Measurements from ENCODE around the gene GPR31. TPM values are rescaled to one million over a fixed set of nuclear protein-coding genes. Genes with fewer than 3 reads are reported as not detected.

The GPR31 gene
- total RNA-seq, 2 donors from 2014 or later = not detected

- Histone ChIP-seq H3K4me1 (ENCODE audit: control insufficient read depth, insufficient read depth, low read length) (no peaks in the 10 kb centered on the region), H3K27me3 (ENCODE audit: control insufficient read depth, insufficient read depth, low read length, poor library complexity, severe bottlenecking) (peaks cover 16% of the 10 kb centered on the region), H3K4me3 (ENCODE audit: low read length) (no peak overlapping the region), H3K9ac (ENCODE audit: extremely low read depth, low read length, poor library complexity, severe bottlenecking) (no peak overlapping the region), H3K27ac (ENCODE audit: low read depth, low read length) (no peak overlapping the region), H3K36me3 (ENCODE audit: control insufficient read depth, insufficient read depth, low read length) (no peaks in the 10 kb centered on the region), H3K9me3 (ENCODE audit: control insufficient read depth, low read length) (no peaks in the 10 kb centered on the region)
- peaks cover 2% of the 10 kb centered on the region for H3K4me1 Mint-ChIP-seq
- no peak for DNase-seq
- no peak for TF ChIP-seq CTCF (conservative IDR thresholded peaks at IDR 0.05)
- no peak overlapping the region for H3K27ac Mint-ChIP-seq
- 91 to 92% methylated on average over 6 of the region's 6 CpGs for WGBS, 2 experiments (ENCODE audit: insufficient coverage in 1 of 2, insufficient read length in 1 of 2)
- H3K36me3 Mint-ChIP-seq (ENCODE audit: low read depth) = no peaks in the 10 kb centered on the region
- peaks cover 5% of the 10 kb centered on the region for H3K27me3 Mint-ChIP-seq (ENCODE audit: insufficient read depth)
- no peak overlapping the region for H3K4me3 Mint-ChIP-seq
- H3K9me3 Mint-ChIP-seq = no peaks in the 10 kb centered on the region
These were observed 48.1 kb downstream of the GPR31 start for GRCh38 chr6:167109651-167110050.

GRCh38 chr6:167108278-167108677 lies 49.5 kb downstream of the GPR31 start:
- Mint-ChIP-seq H3K9me3 (no peaks in the 10 kb centered on the region), H3K4me1 (peaks cover 2% of the 10 kb centered on the region), H3K27ac (no peak overlapping the region), H3K36me3 (ENCODE audit: low read depth) (no peaks in the 10 kb centered on the region), H3K27me3 (ENCODE audit: insufficient read depth) (peaks cover 3% of the 10 kb centered on the region), H3K4me3 (no peak overlapping the region)
- Histone ChIP-seq H3K4me3 (ENCODE audit: low read length) (no peak overlapping the region), H3K27ac (ENCODE audit: low read depth, low read length) (no peak overlapping the region), H3K27me3 (ENCODE audit: control insufficient read depth, insufficient read depth, low read length, poor library complexity, severe bottlenecking) (peaks cover 5% of the 10 kb centered on the region), H3K4me1 (ENCODE audit: control insufficient read depth, insufficient read depth, low read length) (no peaks in the 10 kb centered on the region), H3K9ac (ENCODE audit: extremely low read depth, low read length, poor library complexity, severe bottlenecking) (no peak overlapping the region), H3K9me3 (ENCODE audit: control insufficient read depth, low read length) (no peaks in the 10 kb centered on the region), H3K36me3 (ENCODE audit: control insufficient read depth, insufficient read depth, low read length) (no peaks in the 10 kb centered on the region)
- WGBS, 2 experiments (ENCODE audit: insufficient coverage in 1 of 2, insufficient read length in 1 of 2) = 91 to 96% methylated on average over 4 to 5 of the region's 5 CpGs
- DNase-seq = no peak
- no peak for TF ChIP-seq CTCF (conservative IDR thresholded peaks at IDR 0.05)

DNA sequence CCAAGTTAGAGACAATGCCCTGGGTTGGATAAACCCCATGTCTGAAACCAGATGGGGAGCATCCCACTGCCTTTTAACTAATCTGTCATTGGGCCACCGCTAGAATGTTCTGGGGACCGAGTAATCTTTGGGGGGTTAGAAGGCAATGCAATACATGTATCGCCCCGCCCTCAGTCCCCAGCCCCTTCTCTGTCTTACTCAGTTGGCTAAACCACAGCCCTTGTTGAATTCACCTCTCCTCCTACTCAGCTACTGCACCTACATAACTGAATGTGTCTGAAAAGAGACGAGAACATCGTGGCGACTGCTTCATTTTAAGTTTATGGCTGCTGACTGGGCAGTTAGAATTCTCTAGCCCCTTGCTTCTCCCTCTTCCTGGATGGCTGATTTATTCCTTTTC lies 50.0 kb downstream of the GPR31 start:
- no peak for TF ChIP-seq CTCF (conservative IDR thresholded peaks at IDR 0.05)
- no peak for DNase-seq
- H3K9me3 ChIP-seq (ENCODE audit: control insufficient read depth, low read length) = no peaks in the 10 kb centered on the region
- H3K27ac ChIP-seq (ENCODE audit: low read depth, low read length) = no peak overlapping the region
- Mint-ChIP-seq H3K4me1 (peaks cover 2% of the 10 kb centered on the region), H3K27ac (no peak overlapping the region), H3K27me3 (ENCODE audit: insufficient read depth) (peaks cover 3% of the 10 kb centered on the region), H3K36me3 (ENCODE audit: low read depth) (no peaks in the 10 kb centered on the region), H3K4me3 (no peak overlapping the region), H3K9me3 (no peaks in the 10 kb centered on the region)
- H3K4me1 ChIP-seq (ENCODE audit: control insufficient read depth, insufficient read depth, low read length) = no peaks in the 10 kb centered on the region
- no peaks in the 10 kb centered on the region for H3K36me3 ChIP-seq (ENCODE audit: control insufficient read depth, insufficient read depth, low read length)
- peaks cover 5% of the 10 kb centered on the region for H3K27me3 ChIP-seq (ENCODE audit: control insufficient read depth, insufficient read depth, low read length, poor library complexity, severe bottlenecking)
- no peak overlapping the region for H3K9ac ChIP-seq (ENCODE audit: extremely low read depth, low read length, poor library complexity, severe bottlenecking)
- no peak overlapping the region for H3K4me3 ChIP-seq (ENCODE audit: low read length)
- WGBS, 2 experiments (ENCODE audit: insufficient coverage in 1 of 2, insufficient read length in 1 of 2) = 71 to 79% methylated on average over 5 to 7 of the region's 7 CpGs

Measured in endodermal cell (in vitro differentiated cells).